GM12891 (cell line): ENCODE data around the gene NCKAP5L.

Experiments
- POLR2A ChIP-seq: IDR thresholded peaks from 2 replicates; pipeline ENCODE4 v1.6.1; 2011; ENCODE audit warnings: low read depth, low read length, control low read depth
- POLR2AphosphoS5 ChIP-seq: IDR thresholded peaks from 2 replicates; pipeline ENCODE4 v1.6.1; 2011; ENCODE audit warnings: low read depth, low read length, control low read depth
- TAF1 ChIP-seq: IDR thresholded peaks from 2 replicates; pipeline ENCODE4 v1.6.1; 2011; ENCODE audit warnings: low read depth, low read length, control low read depth

- TF ChIP-seq POLR2A, result no peak
- TF ChIP-seq TAF1, result no peak
- TF ChIP-seq POLR2AphosphoS5, result no peak
These were observed 18.3 kb downstream of the NCKAP5L start for GRCh38 chr12:49809906-49810389.
